HG02763 (cell line): ENCODE data around the gene RGPD4.
"Not testable (repeated sequence)": the region's sequence is repeated elsewhere in the genome, so short reads cannot be mapped to it uniquely, and the experiment has no call there.

Source experiments
- ATAC-seq: cut with Tn5 transposase; IDR thresholded peaks from one replicate; pipeline ENCODE4 v1.9.1; 2021; ENCODE audit warnings: mild to moderate bottlenecking, moderate library complexity; ENCODE audit not compliant: unreplicated experiment

Gene RGPD4

GRCh38 chr2:107826749-107827148, at the start of gene RGPD4:
Gene RGPD4, plus strand, starts transcription at chr2:107826892. Its CDS starts 122 bp downstream, at chr2:107827014.
- ATAC-seq = not testable (repeated sequence)

- ATAC-seq = no peak
Observed at GRCh38 chr2:107777974-107778373, 48.7 kb upstream of the RGPD4 start.

- ATAC-seq = no peak
Observed at GRCh38 chr2:107785756-107786155, 40.9 kb upstream of the RGPD4 start.

GRCh38 chr2:107790837-107791236, 35.9 kb upstream of the RGPD4 start:
- ATAC-seq = no peak

GRCh38 chr2:107801498-107801897, 25.2 kb upstream of the RGPD4 start:
- ATAC-seq = no peak

GRCh38 chr2:107804608-107805498, 21.8 kb upstream of the RGPD4 start:
- no peak for ATAC-seq

- ATAC-seq = no peak
Observed at GRCh38 chr2:107806901-107807300, 19.8 kb upstream of the RGPD4 start.

- ATAC-seq = no peak
Observed at GRCh38 chr2:107807988-107808387, 18.7 kb upstream of the RGPD4 start.

GRCh38 chr2:107808959-107809358, 17.7 kb upstream of the RGPD4 start:
- ATAC-seq = no peak

- ATAC-seq = no peak
Observed at GRCh38 chr2:107809835-107810234, 16.9 kb upstream of the RGPD4 start.

- ATAC-seq = no peak
Observed at GRCh38 chr2:107810734-107811133, 16.0 kb upstream of the RGPD4 start.

- no peak for ATAC-seq
Observed at GRCh38 chr2:107811411-107811810, 15.3 kb upstream of the RGPD4 start.

- no peak for ATAC-seq
Observed at GRCh38 chr2:107812006-107812405, 14.7 kb upstream of the RGPD4 start.

GRCh38 chr2:107817378-107817777, 9.3 kb upstream of the RGPD4 start:
- ATAC-seq = no peak

- no peak for ATAC-seq
Observed at GRCh38 chr2:107822302-107822701, 4.4 kb upstream of the RGPD4 start.

- no peak for ATAC-seq
Observed at GRCh38 chr2:107824451-107825205, 2.1 kb upstream of the RGPD4 start.

GRCh38 chr2:107825206-107825563, 1.5 kb upstream of the RGPD4 start:
- ATAC-seq = no peak

GRCh38 chr2:107829514-107829913, 2.8 kb downstream of the RGPD4 start:
- ATAC-seq = not testable (repeated sequence)

GRCh38 chr2:107833152-107833551, 6.5 kb downstream of the RGPD4 start:
- not testable (repeated sequence) for ATAC-seq

- not testable (repeated sequence) for ATAC-seq
Observed at GRCh38 chr2:107833618-107834017, 6.9 kb downstream of the RGPD4 start.

- not testable (repeated sequence) for ATAC-seq
Observed at GRCh38 chr2:107916121-107916520, 89.4 kb downstream of the RGPD4 start.
